Measurements from ENCODE around the gene WDR54. TPM values are rescaled to one million over a fixed set of nuclear protein-coding genes. Genes with fewer than 3 reads are reported as not detected.

WDR54 gene
- total RNA-seq, 1 experiment from 2014 or later = 27.7 TPM

DNA sequence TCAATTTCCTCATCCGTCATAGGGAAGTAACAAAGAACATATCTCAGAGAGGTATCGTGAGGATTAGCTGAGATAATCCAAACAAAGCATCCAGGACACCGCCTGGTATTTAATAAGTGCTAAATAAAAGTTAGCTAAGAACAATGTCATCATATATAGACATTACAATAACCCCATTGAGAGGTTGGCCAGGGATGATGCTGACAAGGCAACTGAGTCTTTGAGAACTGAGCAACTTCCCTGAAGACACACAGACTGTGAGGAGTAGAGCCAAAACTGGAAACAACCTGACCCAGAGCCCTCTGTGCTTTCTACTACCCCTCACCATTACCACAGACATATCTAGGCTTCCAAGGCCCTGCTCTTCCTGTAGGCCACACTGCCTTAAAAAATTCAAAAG, 39.8 kb upstream of the WDR54 start:
- ChIA-PET CTCF (no interaction called here), POLR2A (no interaction called here)
- Histone ChIP-seq H3K4me3 (ENCODE audit: low read depth in 2 of 2, low read length in 2 of 2) (no peak overlapping the region), H3K27me3 (ENCODE audit: control insufficient read depth, insufficient read depth, low read length) (no peaks in the 10 kb centered on the region), H3K4me1 (ENCODE audit: control insufficient read depth, insufficient read depth, low read length) (peaks cover 6% of the 10 kb centered on the region; the same call in 1 of the 2 replicates), H3K9me3 (ENCODE audit: control insufficient read depth, insufficient read depth, low read depth, low read length) (no peaks in the 10 kb centered on the region), H3K27ac (ENCODE audit: low read length) (no peak overlapping the region), H3K36me3 (ENCODE audit: control insufficient read depth, insufficient read depth, low read length) (peaks cover 4% of the 10 kb centered on the region; the same call in 1 of the 2 replicates)
- ATAC-seq (no peak), DNase-seq (ENCODE audit: low read depth, low spot score) (no peak)
- intact Hi-C loops (cut with micrococcal nuclease; ENCODE audit: unreplicated experiment) = no loop called here
- TF ChIP-seq SIN3A (IDR thresholded peaks at IDR 0.05; ENCODE audit: borderline replicate concordance, insufficient read depth, low read depth, low read length) (no peak), POLR2AphosphoS5 (IDR thresholded peaks at IDR 0.05; ENCODE audit: low read depth, low read length) (no peak), TCF7L2 (IDR thresholded peaks at IDR 0.05; ENCODE audit: low read depth, low read length) (no peak), REST (IDR thresholded peaks at IDR 0.05; ENCODE audit: insufficient read depth in 1 of 2, low read depth in 2 of 2, low read length in 1 of 2) (no peak)
- TF ChIP-seq, protein P1, sequence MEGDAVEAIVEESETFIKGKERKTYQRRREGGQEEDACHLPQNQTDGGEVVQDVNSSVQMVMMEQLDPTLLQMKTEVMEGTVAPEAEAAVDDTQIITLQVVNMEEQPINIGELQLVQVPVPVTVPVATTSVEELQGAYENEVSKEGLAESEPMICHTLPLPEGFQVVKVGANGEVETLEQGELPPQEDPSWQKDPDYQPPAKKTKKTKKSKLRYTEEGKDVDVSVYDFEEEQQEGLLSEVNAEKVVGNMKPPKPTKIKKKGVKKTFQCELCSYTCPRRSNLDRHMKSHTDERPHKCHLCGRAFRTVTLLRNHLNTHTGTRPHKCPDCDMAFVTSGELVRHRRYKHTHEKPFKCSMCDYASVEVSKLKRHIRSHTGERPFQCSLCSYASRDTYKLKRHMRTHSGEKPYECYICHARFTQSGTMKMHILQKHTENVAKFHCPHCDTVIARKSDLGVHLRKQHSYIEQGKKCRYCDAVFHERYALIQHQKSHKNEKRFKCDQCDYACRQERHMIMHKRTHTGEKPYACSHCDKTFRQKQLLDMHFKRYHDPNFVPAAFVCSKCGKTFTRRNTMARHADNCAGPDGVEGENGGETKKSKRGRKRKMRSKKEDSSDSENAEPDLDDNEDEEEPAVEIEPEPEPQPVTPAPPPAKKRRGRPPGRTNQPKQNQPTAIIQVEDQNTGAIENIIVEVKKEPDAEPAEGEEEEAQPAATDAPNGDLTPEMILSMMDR (IDR thresholded peaks at IDR 0.05) = no peak
- in situ Hi-C loops (cut with HindIII; ENCODE audit: low pct_unique_long_range_greater_than_20kb, low sequenced_read_pairs) = no loop called here
- BruUV-seq (replicated peaks) = no TSS peak

DNA sequence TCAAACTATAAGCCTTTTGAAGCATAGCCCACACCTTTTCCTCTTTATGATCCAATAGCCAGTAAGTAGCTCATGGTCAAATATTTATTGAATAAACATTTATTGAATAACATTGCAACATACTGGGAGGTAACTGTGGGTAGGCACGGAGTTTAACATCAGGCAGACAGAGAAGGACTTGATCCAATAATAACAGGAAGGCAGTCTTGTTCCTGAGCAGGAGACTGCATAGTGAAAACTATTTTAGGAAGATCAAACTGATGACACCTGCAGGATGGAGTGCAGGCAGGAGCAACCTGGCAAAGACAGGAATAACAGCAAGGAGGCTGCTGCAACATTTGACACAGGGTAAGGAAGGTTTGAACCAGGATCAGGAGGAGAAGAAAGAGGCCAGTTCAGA, 38.3 kb upstream of the WDR54 start:
- TF ChIP-seq SIN3A (IDR thresholded peaks at IDR 0.05; ENCODE audit: borderline replicate concordance, insufficient read depth, low read depth, low read length) (no peak), POLR2AphosphoS5 (IDR thresholded peaks at IDR 0.05; ENCODE audit: low read depth, low read length) (no peak), TCF7L2 (IDR thresholded peaks at IDR 0.05; ENCODE audit: low read depth, low read length) (no peak), REST (IDR thresholded peaks at IDR 0.05; ENCODE audit: insufficient read depth in 1 of 2, low read depth in 2 of 2, low read length in 1 of 2) (no peak)
- TF ChIP-seq, protein P1 (IDR thresholded peaks at IDR 0.05) = no peak
- Histone ChIP-seq H3K9me3 (ENCODE audit: control insufficient read depth, insufficient read depth, low read depth, low read length) (no peaks in the 10 kb centered on the region), H3K4me1 (ENCODE audit: control insufficient read depth, insufficient read depth, low read length) (peaks cover 6% of the 10 kb centered on the region; the same call in 1 of the 2 replicates), H3K36me3 (ENCODE audit: control insufficient read depth, insufficient read depth, low read length) (peaks cover 2% of the 10 kb centered on the region; the same call in 1 of the 2 replicates), H3K27me3 (ENCODE audit: control insufficient read depth, insufficient read depth, low read length) (no peaks in the 10 kb centered on the region), H3K4me3 (ENCODE audit: low read depth in 2 of 2, low read length in 2 of 2) (no peak overlapping the region), H3K27ac (ENCODE audit: low read length) (no peak overlapping the region)
- ChIA-PET POLR2A (no interaction called here), CTCF (no interaction called here)
- no TSS peak for BruUV-seq (replicated peaks)
- in situ Hi-C loops (cut with HindIII; ENCODE audit: low pct_unique_long_range_greater_than_20kb, low sequenced_read_pairs) = no loop called here
- no peak for DNase-seq (ENCODE audit: low read depth, low spot score)
- intact Hi-C loops (cut with micrococcal nuclease; ENCODE audit: unreplicated experiment) = no loop called here
- ATAC-seq = no peak
